Endothelial cell of umbilical vein (primary cell): ENCODE measurements around the gene PPFIBP1. TPM values are rescaled to one million over a fixed set of nuclear protein-coding genes. Genes with fewer than 3 reads are reported as not detected.
"Not testable (repeated sequence)": the region's sequence is repeated elsewhere in the genome, so short reads cannot be mapped to it uniquely, and the experiment has no call there.

Experiments used
- BruUV-seq: library from RNA; stranded (reverse); fragments of 400-500 nt; replicated peaks from 2 replicates; lab custom pipeline; 2021; lab: Mats Ljungman, UMichigan
- CTCF ChIA-PET: fragments of 300-600, 350-600 bp; sonication (Branson Sonifier 250); formaldehyde crosslinking; loops from one replicate; lab custom pipeline; 2021; ENCODE audit warnings: antibody characterized with exemption, inconsistent platforms; lab: Charles Lee
- POLR2A ChIA-PET: fragments of 300-600, 350-600 bp; sonication (Branson Sonifier 250); formaldehyde crosslinking; loops from one replicate; lab custom pipeline; 2021; ENCODE audit warnings: antibody characterized with exemption, inconsistent platforms; lab: Charles Lee
- DNase-seq: peaks from one replicate; pipeline ENCODE4 v3.0.0-alpha.2; 2011; ENCODE audit warnings: low read depth, low spot score
- FAIRE-seq: peaks from 2 replicates; lab custom pipeline; 2011; peaks lifted over from hg19 to GRCh38; lab: Jason Lieb, UNC
- H2AFZ ChIP-seq: 2 replicates; pipeline ENCODE4 v1.6.0; 2012; ENCODE audit warnings: low read depth, low read length, control low read depth, inconsistent platforms
- H3K27ac ChIP-seq: 2 replicates; pipeline ENCODE4 v1.5.1; 2011; ENCODE audit warnings: low read depth, mild to moderate bottlenecking, control low read depth, low read length, moderate library complexity; ENCODE audit not compliant: insufficient read depth
- H3K27me3 ChIP-seq, 2 experiments: 2 replicates each; pipeline versions ENCODE4 v1.6.0 to v1.6.1; 2011; ENCODE audit warnings: low read length in 2 of 2, mixed read lengths in 1 of 2; ENCODE audit not compliant: control insufficient read depth in 2 of 2, insufficient read depth in 2 of 2
- H3K36me3 ChIP-seq, 2 experiments: 2 replicates in 1 of 2; 3 replicates in 1 of 2; pipeline ENCODE4 v1.5.1; 2011; ENCODE audit warnings: low read length in 2 of 2, mild to moderate bottlenecking in 1 of 2, moderate library complexity in 1 of 2; ENCODE audit not compliant: control insufficient read depth in 2 of 2, insufficient read depth in 2 of 2; ENCODE audit errors: extremely low read depth in 1 of 2
- H3K4me1 ChIP-seq: 3 replicates; pipeline ENCODE4 v1.5.1; 2011; ENCODE audit warnings: mild to moderate bottlenecking, low read length; ENCODE audit not compliant: control insufficient read depth, insufficient read depth; ENCODE audit errors: extremely low read depth
- H3K4me2 ChIP-seq: 2 replicates; pipeline ENCODE4 v1.6.1; 2011; ENCODE audit warnings: low read length, control low read depth, mixed read lengths; ENCODE audit not compliant: insufficient read depth
- H3K4me3 ChIP-seq, 3 experiments: fragments of 200-600 bp in 1 of 3; sonication (generic), shearing (Covaris generic) in 1 of 3; replicated peaks in 1 of 3; 2 replicates each; pipeline ENCODE4 v1.5.1; 2011 to 2016; ENCODE audit warnings: control low read depth in 3 of 3, low read length in 3 of 3, mild to moderate bottlenecking in 2 of 3, inconsistent platforms in 1 of 3, low read depth in 1 of 3, moderate library complexity in 1 of 3; ENCODE audit not compliant: insufficient read depth in 1 of 3
- H3K79me2 ChIP-seq: 2 replicates; pipeline ENCODE4 v1.6.0; 2012; ENCODE audit warnings: low read length, inconsistent platforms; ENCODE audit not compliant: control insufficient read depth, insufficient read depth
- H3K9ac ChIP-seq: replicated peaks from 2 replicates; pipeline ENCODE3; 2011; ENCODE audit warnings: low read length, control low read depth; ENCODE audit not compliant: insufficient read depth; ENCODE audit errors: extremely low read depth
- H3K9me1 ChIP-seq: replicated peaks from 3 replicates; pipeline ENCODE4 v1.6.0; 2011; ENCODE audit warnings: mild to moderate bottlenecking, low read length; ENCODE audit not compliant: control insufficient read depth, insufficient read depth; ENCODE audit errors: extremely low read depth
- H3K9me3 ChIP-seq: replicated peaks from 2 replicates; pipeline ENCODE4 v1.5.1; 2012; ENCODE audit warnings: low read length, inconsistent platforms; ENCODE audit not compliant: control insufficient read depth, insufficient read depth
- H4K20me1 ChIP-seq: replicated peaks from 2 replicates; pipeline ENCODE3; 2011; ENCODE audit warnings: mild to moderate bottlenecking, low read length; ENCODE audit not compliant: control insufficient read depth, insufficient read depth; ENCODE audit errors: extremely low read depth
- EZH2 ChIP-seq: IDR thresholded peaks from 2 replicates; pipeline ENCODE4 v1.6.1; 2012; ENCODE audit warnings: borderline replicate concordance, low read depth, mild to moderate bottlenecking, moderate library complexity, low read length, inconsistent platforms; ENCODE audit not compliant: severe bottlenecking
- MAX ChIP-seq: IDR thresholded peaks from 2 replicates; pipeline ENCODE4 v1.6.1; 2011; ENCODE audit not compliant: insufficient read depth, insufficient read length
- MYC ChIP-seq: IDR thresholded peaks from one replicate; pipeline ENCODE4 v1.6.1; 2011; ENCODE audit warnings: mild to moderate bottlenecking, low read depth, low read length
- dilution Hi-C: fragments of 300-500 bp; cut with MboI; formaldehyde crosslinking; loops from one replicate; pipeline ENCODE4 v1.15.0; 2019; ENCODE audit warnings: low sequenced_read_pairs; ENCODE audit not compliant: extremely low pct_ligation_motif_present
- intact Hi-C: fragments of 100-400 bp; cut with micrococcal nuclease; formaldehyde crosslinking; loops from one replicate; pipeline ENCODE4 v1.10.0; 2022
- polyA plus RNA-seq, 4 experiments: library from polyadenylated mRNA; depleted of rRNA in 3 of 4; stranded (reverse) in 3 of 4; unstranded in 1 of 4; fragments of >200 nt; gene quantifications; 2 replicates each; pipeline versions ENCODE4 v1.2.1 to v1.2.3, GENCODE V29; 2011 to 2012; ENCODE audit warnings: missing spikeins in 1 of 4
- total RNA-seq: library from RNA; stranded (reverse); gene quantifications from 2 replicates; pipeline ENCODE4 v1.2.3, GENCODE V29; 2021

PPFIBP1 gene
- total and polyA plus RNA-seq, 2 donors (not counting 3 experiments of a cell fraction or from before 2014, with no cell fraction given) = 45.5 to 154 TPM

DNA sequence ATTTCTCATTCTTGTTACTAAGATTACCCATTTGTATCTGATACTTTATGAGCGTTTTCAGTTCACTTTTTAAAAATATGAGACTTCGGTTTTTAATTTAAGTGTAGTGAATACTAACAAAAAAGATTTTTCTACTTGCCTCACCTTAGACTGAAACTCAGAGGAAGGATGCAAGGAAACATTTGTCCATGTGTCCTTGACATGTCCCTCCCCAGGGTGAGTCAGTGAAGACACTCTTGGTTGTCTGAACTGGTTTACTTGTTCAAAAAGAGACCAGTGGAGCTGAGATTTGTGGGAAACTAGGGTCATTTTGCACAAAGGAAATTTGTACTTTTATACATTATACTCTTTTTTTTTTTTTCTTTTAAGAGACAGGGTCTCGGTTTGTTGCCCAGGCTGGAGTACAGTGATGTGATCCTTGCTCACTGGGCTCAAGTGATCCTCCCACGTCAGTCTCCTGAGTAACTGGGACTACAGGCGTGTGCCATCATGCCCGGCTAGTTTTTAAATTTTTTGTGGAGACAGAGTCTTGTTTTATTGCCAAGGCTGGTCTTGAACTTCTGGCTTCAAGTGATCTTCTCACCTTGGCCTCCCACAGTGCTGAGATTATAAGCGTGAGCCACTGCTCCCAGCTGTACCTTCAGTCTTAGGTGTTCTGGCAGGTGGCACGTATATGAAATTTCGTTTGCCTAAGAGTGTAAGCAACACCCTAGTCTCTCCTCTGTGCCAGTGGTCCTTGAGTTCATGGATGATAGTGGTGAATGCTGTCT is 56.7 kb downstream of the PPFIBP1 start:
- no TSS peak for BruUV-seq
- no peaks in the 10 kb centered on the region for H4K20me1 ChIP-seq
- dilution Hi-C loops = no loop called here
- CTCF ChIA-PET = no interaction called here
- no peaks in the 10 kb centered on the region for H3K9me3 ChIP-seq
- H3K4me1 ChIP-seq = peaks cover 57% of the 10 kb centered on the region
- no peaks in the 10 kb centered on the region for H3K27me3 ChIP-seq
- H3K4me3 ChIP-seq = no peak overlapping the region
- peaks cover 91% of the 10 kb centered on the region for H3K79me2 ChIP-seq
- intact Hi-C loops = no loop called here
- H3K36me3 ChIP-seq = peaks cover 2 to 3% of the 10 kb centered on the region in 2 experiments
- POLR2A ChIA-PET = no interaction called here
- H3K9ac ChIP-seq = no peak overlapping the region
- TF ChIP-seq MYC = no peak
- TF ChIP-seq EZH2 = no peak
- TF ChIP-seq MAX = no peak
- no peak for FAIRE-seq
- no peak overlapping the region for H3K4me2 ChIP-seq
- H3K9me1 ChIP-seq = no peaks in the 10 kb centered on the region
- no peak overlapping the region for H2AFZ ChIP-seq
- H3K27ac ChIP-seq = no peak overlapping the region
- DNase-seq = no peak

GRCh38 chr12:27581331-27581671 is 57.3 kb downstream of the PPFIBP1 start:
- H3K9ac ChIP-seq, H2AFZ ChIP-seq, H4K20me1 ChIP-seq, H3K27me3 ChIP-seq, H3K9me3 ChIP-seq, BruUV-seq, CTCF ChIA-PET, H3K4me2 ChIP-seq, POLR2A ChIA-PET, H3K9me1 ChIP-seq, H3K4me3 ChIP-seq, H3K36me3 ChIP-seq, FAIRE-seq, intact Hi-C loops, dilution Hi-C loops, DNase-seq, H3K27ac ChIP-seq: not testable (repeated sequence)
- Histone ChIP-seq H3K4me1 (peaks cover 52% of the 10 kb centered on the region), H3K79me2 (peaks cover 91% of the 10 kb centered on the region)

- H3K9me1 ChIP-seq, H3K4me2 ChIP-seq, POLR2A ChIA-PET, H3K9me3 ChIP-seq, H4K20me1 ChIP-seq, FAIRE-seq, H2AFZ ChIP-seq, DNase-seq, BruUV-seq, H3K9ac ChIP-seq, intact Hi-C loops, dilution Hi-C loops, H3K27ac ChIP-seq, H3K27me3 ChIP-seq, H3K36me3 ChIP-seq, H3K4me3 ChIP-seq: not testable (repeated sequence)
- H3K79me2 ChIP-seq = peaks cover 91% of the 10 kb centered on the region
- peaks cover 46% of the 10 kb centered on the region for H3K4me1 ChIP-seq
- CTCF ChIA-PET = interaction anchor here (1.1 kb wide), 1 partner anchor 11 kb away, joined by 3 read pairs; no protein-coding TSS in a partner anchor
These were observed 57.8 kb downstream of the PPFIBP1 start for GRCh38 chr12:27581833-27582232.
